Upper lobe of right lung (tissue), 1 donor: ENCODE data around the gene LRRC36. TPM values are rescaled to one million over a fixed set of nuclear protein-coding genes. Genes with fewer than 3 reads are reported as not detected.
A peak's percentile ranks its signal among the peaks of the same experiment; 100 is the strongest.

Source experiments
- ATAC-seq: fragments of 200-7000 bp; cut with Tn5 transposase; one replicate; pipeline ENCODE4 v1.9.1; 2020; ENCODE audit warnings: mild to moderate bottlenecking, moderate library complexity
- DNase-seq: peaks from one replicate; pipeline ENCODE4 v3.0.0-alpha.2; 2020
- H3K27ac ChIP-seq: fragments of 200-600 bp; one replicate; pipeline ENCODE4 v1.8.0; 2022
- H3K27me3 ChIP-seq: fragments of 200-600 bp; one replicate; pipeline ENCODE4 v1.8.0; 2022; ENCODE audit warnings: mild to moderate bottlenecking
- H3K36me3 ChIP-seq: fragments of 200-600 bp; one replicate; pipeline ENCODE4 v1.8.0; 2022
- H3K4me1 ChIP-seq: fragments of 200-600 bp; one replicate; pipeline ENCODE4 v1.8.0; 2022
- H3K4me3 ChIP-seq: fragments of 200-600 bp; one replicate; pipeline ENCODE4 v1.8.0; 2022; ENCODE audit warnings: mild to moderate bottlenecking
- H3K9me3 ChIP-seq: fragments of 200-600 bp; one replicate; pipeline ENCODE4 v1.8.0; 2022
- intact Hi-C: fragments of 100-400 bp; cut with DNase I; formaldehyde crosslinking; loops from one replicate; pipeline ENCODE4 v1.11.0; 2022
- total RNA-seq: library from RNA; stranded (reverse); fragmentation: NEBNext Ultra II Directional; extraction: Animal tissue kit (Norgen Biotek cat#: 25700); gene quantifications from one replicate; pipeline ENCODE4 v1.2.1, GENCODE V29; 2021
- TF ChIP-seq, protein P1 (sequence below): fragments of 200-600 bp; IDR thresholded peaks from one replicate; pipeline ENCODE4 v1.8.0; 2022; ENCODE audit warnings: antibody characterized with exemption
- donor health status: DM: no; HTN: yes; CAD: no; lungs with severe emphysema.

Gene LRRC36
- total RNA-seq, 1 donor from 2014 or later: 27.4 TPM

DNA sequence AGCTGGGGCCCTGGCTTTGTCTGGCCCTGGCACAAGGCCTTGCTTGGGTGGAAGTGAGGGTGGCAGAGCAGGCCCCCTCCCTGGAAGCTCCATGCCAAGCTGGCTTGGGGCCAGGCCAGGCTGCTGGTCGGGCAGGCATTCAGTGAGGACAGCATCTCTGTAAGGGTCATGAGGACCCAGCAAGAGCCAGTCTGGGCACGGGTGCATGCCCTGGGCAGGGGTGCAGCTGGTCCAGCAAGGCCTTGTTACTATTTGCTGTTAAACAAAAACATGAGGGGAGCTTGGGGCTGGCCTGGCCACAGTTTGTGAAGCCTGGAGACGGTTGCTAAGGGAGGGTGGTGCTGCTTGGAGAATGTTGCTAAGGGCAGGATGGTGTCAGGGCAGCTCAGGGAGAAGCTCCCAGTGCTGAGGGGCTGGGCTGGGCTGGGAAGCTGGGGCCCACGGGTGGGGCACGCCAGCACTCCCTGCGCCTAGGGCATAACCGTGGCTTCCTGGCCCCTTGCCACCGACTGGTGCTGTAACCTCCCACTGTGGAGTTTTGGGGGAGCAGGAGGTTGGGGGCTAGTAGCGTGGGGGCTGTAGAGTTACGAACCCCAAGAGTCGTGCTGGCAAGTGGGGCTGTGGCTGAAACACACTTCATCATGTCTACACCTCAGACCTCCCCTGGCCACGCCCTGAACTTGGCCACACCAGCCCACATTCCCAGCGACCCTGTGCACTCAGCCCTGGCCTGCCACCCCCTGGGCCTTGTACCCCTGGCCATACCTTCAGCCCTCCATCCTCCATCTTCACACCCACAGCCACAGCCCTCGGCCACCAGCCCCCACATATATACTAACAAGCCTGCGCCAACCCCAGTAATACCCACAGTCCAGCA is 65.0 kb downstream of the LRRC36 start:
- no peak overlapping the region for H3K27ac ChIP-seq
- intact Hi-C loops: loop anchor here (10.0 kb wide), 1 partner anchor 117 kb away; the partner anchor contains the start of gene PLEKHG4
- H3K9me3 ChIP-seq: no peaks in the 10 kb centered on the region
- ATAC-seq (no peak), DNase-seq (peak; percentile 67)
- peaks cover 35% of the 10 kb centered on the region for H3K4me1 ChIP-seq
- H3K27me3 ChIP-seq: no peaks in the 10 kb centered on the region
- TF ChIP-seq, protein P1, sequence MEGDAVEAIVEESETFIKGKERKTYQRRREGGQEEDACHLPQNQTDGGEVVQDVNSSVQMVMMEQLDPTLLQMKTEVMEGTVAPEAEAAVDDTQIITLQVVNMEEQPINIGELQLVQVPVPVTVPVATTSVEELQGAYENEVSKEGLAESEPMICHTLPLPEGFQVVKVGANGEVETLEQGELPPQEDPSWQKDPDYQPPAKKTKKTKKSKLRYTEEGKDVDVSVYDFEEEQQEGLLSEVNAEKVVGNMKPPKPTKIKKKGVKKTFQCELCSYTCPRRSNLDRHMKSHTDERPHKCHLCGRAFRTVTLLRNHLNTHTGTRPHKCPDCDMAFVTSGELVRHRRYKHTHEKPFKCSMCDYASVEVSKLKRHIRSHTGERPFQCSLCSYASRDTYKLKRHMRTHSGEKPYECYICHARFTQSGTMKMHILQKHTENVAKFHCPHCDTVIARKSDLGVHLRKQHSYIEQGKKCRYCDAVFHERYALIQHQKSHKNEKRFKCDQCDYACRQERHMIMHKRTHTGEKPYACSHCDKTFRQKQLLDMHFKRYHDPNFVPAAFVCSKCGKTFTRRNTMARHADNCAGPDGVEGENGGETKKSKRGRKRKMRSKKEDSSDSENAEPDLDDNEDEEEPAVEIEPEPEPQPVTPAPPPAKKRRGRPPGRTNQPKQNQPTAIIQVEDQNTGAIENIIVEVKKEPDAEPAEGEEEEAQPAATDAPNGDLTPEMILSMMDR: no peak
- no peaks in the 10 kb centered on the region for H3K36me3 ChIP-seq
- H3K4me3 ChIP-seq: peak overlapping the region; percentile 42

DNA sequence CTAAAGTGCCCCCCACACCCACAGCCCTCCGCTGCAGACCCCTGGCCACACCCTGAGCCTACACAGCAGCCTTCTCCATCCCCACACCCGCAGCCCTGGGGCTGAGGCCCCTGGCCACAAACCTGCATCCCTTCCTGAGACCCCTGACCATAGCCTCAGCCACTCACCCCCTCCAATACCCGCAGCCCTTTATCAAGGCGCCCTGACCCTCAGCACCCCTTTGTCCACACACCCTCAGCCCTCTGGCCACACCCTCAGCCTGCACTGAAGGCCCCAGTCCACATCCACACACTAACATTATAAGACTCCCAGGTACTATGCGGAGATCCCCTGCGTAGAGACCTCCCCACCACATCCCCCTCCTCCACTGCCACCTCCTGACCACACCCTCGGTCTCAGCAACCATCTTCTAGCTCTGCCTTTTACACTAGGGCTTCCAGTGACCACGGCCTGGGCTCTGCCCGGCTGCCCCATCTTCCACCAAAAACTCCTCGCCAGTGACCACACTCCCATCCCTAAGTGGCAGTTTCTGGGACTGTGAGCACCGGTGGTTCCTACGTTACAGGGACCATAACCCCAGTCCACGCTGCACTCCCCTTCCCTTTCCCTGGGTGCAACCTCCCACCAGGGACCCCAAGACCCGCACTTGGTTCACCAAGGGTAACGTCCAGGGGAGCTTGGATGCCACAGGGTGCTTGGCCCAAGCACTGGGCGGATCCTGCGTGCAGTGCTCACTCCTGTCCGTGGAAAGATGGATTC is 65.9 kb downstream of the LRRC36 start:
- Histone ChIP-seq H3K27me3 (no peaks in the 10 kb centered on the region), H3K4me1 (peaks cover 40% of the 10 kb centered on the region), H3K36me3 (no peaks in the 10 kb centered on the region), H3K9me3 (no peaks in the 10 kb centered on the region), H3K4me3 (peak overlapping the region; percentile 42), H3K27ac (peak overlapping the region; percentile 71)
- intact Hi-C loops: loop anchor here (10.0 kb wide), 1 partner anchor 118 kb away; the partner anchor contains the start of gene PLEKHG4
- peak; percentile 61 for DNase-seq
- TF ChIP-seq, protein P1: no peak
- ATAC-seq: no peak

DNA sequence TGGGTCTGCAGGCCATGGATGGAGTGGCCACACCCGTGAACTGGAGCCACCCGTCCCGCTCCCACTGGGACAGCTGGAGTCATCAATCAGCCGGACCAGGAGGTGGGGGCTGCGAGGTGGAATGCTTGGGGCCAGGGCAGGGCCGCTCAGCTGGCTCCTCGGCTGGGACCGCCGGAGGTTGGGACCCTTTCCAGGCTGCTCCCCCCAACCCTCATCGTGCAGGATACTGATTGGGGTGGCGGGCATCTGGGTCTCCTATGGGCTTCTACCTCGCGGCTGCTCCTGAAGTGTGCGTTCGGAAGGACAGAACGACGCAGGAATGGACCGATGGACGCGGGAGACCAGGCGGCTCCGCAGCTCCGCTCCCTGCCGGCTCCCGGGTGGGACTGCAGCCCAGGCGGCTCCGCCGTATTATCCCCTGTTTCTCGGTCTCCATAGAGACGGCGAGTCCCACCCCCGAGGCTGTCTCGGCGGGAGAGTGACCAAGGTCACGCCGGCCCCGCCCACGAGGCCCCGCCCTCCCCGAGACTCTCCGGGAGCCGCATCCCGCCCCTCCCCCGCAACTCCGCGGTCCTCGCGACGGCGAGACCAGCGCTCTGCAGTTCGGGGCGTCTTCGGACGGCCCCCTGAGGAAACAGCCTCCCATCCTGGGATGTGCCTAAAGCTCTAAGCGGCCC is 66.6 kb downstream of the LRRC36 start, which contains the start of gene TPPP3:
Gene TPPP3 (minus strand): TSS at position 388 of the 677 bp plus-strand sequence. CDS start 2,387 bp downstream, outside the sequence.
- Histone ChIP-seq H3K36me3 (no peaks in the 10 kb centered on the region), H3K4me3 (peak within 1 kb of the TSS; percentile 42), H3K9me3 (no peaks in the 10 kb centered on the region), H3K4me1 (peaks cover 40% of the 10 kb centered on the region), H3K27ac (peak within 1 kb of the TSS; percentile 71), H3K27me3 (no peaks in the 10 kb centered on the region)
- ATAC-seq: peak; percentile 77
- DNase-seq: peak; percentile 90
- TF ChIP-seq, protein P1: peak; percentile 74
- intact Hi-C loops: loop anchor here (10.0 kb wide), 1 partner anchor 118 kb away; the partner anchor contains the start of gene PLEKHG4

DNA sequence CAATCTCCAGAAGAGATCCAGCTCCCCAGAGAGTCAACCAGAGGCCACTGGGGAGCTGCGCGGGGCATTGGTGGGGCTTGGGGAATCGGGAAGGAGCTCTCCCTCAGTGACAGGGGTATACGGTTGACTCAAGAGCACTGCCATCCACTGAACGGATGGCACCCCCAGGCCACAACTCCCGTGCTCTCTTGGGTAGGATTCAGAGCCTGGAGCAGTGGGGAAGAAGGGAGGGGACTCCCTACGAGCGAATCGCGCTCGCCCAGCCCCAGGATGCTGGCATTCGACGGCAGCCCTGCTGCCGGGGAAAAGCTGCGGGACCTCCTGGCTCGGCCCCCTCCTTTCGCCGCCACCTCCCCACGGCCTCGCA is 67.2 kb downstream of the LRRC36 start:
- peaks cover 40% of the 10 kb centered on the region for H3K4me1 ChIP-seq
- peak overlapping the region; percentile 42 for H3K4me3 ChIP-seq
- H3K36me3 ChIP-seq: no peaks in the 10 kb centered on the region
- H3K27ac ChIP-seq: peak overlapping the region; percentile 71
- H3K27me3 ChIP-seq: no peaks in the 10 kb centered on the region
- DNase-seq: no peak
- H3K9me3 ChIP-seq: no peaks in the 10 kb centered on the region
- no peak for ATAC-seq
- TF ChIP-seq, protein P1: no peak
- intact Hi-C loops: loop anchor here (10.0 kb wide), 1 partner anchor 119 kb away; the partner anchor contains the start of gene PLEKHG4
